A549 (cell line): ENCODE results near the gene ZNF581. TPM values are rescaled to one million over a fixed set of nuclear protein-coding genes. Genes with fewer than 3 reads are reported as not detected.

ENCODE experiments used
- ATAC-seq, 2 experiments: fragments of 200-7000 bp in 1 of 2; fragments of >200 bp in 1 of 2; cut with Nextera tagmentation in 1 of 2; cut with Tn5 transposase in 1 of 2; 3 replicates each; pipeline versions ENCODE4 v1.8.0 to v1.9.1; 2018 to 2020; ENCODE audit warnings: mild to moderate bottlenecking in 1 of 2, moderate library complexity in 1 of 2
- CTCF ChIA-PET: fragments of 300-600 bp; sonication (Branson Sonifier 250); formaldehyde crosslinking; extraction: SDS; loops from one replicate; lab custom pipeline; 2021; ENCODE audit warnings: antibody characterized with exemption, inconsistent platforms; lab: Yijun Ruan, JAX
- POLR2A ChIA-PET: fragments of 350-600 bp; formaldehyde crosslinking; extraction: SDS; loops from one replicate; lab custom pipeline; 2021; ENCODE audit warnings: antibody characterized with exemption, inconsistent platforms; lab: Yijun Ruan, JAX
- DNase-seq, 2 experiments: peaks; one replicate each; pipeline versions ENCODE4 v3.0.0 to v3.0.0-alpha.2; 2011 to 2016; ENCODE audit warnings: low read depth in 1 of 2, low spot score in 1 of 2
- FAIRE-seq: peaks from 2 replicates; lab custom pipeline; 2011; peaks lifted over from hg19 to GRCh38; lab: Jason Lieb, UNC
- H3K27ac ChIP-seq, 2 experiments: fragments of >200 bp; sonication (Bioruptor Twin); formaldehyde crosslinking; 3 replicates each; pipeline ENCODE4 v1.5.1; 2016 to 2017
- H3K4me1 ChIP-seq: fragments of >200 bp; sonication (Bioruptor Twin); formaldehyde crosslinking; 3 replicates; pipeline ENCODE4 v1.6.1; 2016
- H3K4me2 ChIP-seq: fragments of >200 bp; sonication (Bioruptor Twin); formaldehyde crosslinking; 3 replicates; pipeline ENCODE4 v1.6.1; 2016
- H3K4me3 ChIP-seq: fragments of >200 bp; sonication (Bioruptor Twin); formaldehyde crosslinking; 3 replicates; pipeline ENCODE4 v1.5.1; 2016
- H3K9me3 ChIP-seq: fragments of >200 bp; sonication (Bioruptor Twin); formaldehyde crosslinking; 3 replicates; pipeline ENCODE4 v1.6.1; 2016
- CEBPB ChIP-seq, 2 experiments: fragments of >200 bp in 1 of 2; sonication (Bioruptor Twin) in 1 of 2; formaldehyde crosslinking in 1 of 2; IDR thresholded peaks; 2 replicates each; pipeline ENCODE4 v1.6.1; 2012 to 2016
- CHD4 ChIP-seq: fragments of 200-600 bp; sonication (generic); IDR thresholded peaks from 2 replicates; pipeline ENCODE4 v1.6.1; 2016; ENCODE audit warnings: antibody characterized with exemption, mild to moderate bottlenecking, borderline replicate concordance
- EHMT2 ChIP-seq: fragments of 200-600 bp; sonication (generic); IDR thresholded peaks from 2 replicates; pipeline ENCODE4 v1.6.1; 2016; ENCODE audit warnings: antibody characterized with exemption, low read depth, mild to moderate bottlenecking, moderate library complexity
- EP300 ChIP-seq, 2 experiments: fragments of >200 bp; sonication (Bioruptor Twin); formaldehyde crosslinking; IDR thresholded peaks; 2 replicates in 1 of 2; 3 replicates in 1 of 2; pipeline ENCODE4 v1.6.1; 2016 to 2017
- FOSB ChIP-seq: fragments of 250-450 bp; sonication (Bioruptor Pico); IDR thresholded peaks from 2 replicates; pipeline ENCODE4 v1.5.0; 2020; ENCODE audit warnings: mild to moderate bottlenecking, moderate library complexity
- FOSL2 ChIP-seq, 2 experiments: fragments of 450-650 bp in 1 of 2; fragments of >200 bp in 1 of 2; sonication (Bioruptor Twin) in 1 of 2; formaldehyde crosslinking; IDR thresholded peaks; 2 replicates each; pipeline versions ENCODE4 v1.5.0 to v1.6.1; 2016 to 2020; ENCODE audit warnings: mild to moderate bottlenecking in 1 of 2, moderate library complexity in 1 of 2
- GATA3 ChIP-seq: IDR thresholded peaks from 2 replicates; pipeline ENCODE4 v1.6.1; 2012; ENCODE audit warnings: borderline replicate concordance
- HOXA7 ChIP-seq: fragments of 250-450 bp; sonication (Bioruptor Pico); IDR thresholded peaks from 2 replicates; pipeline ENCODE4 v1.5.0; 2020; ENCODE audit warnings: mild to moderate bottlenecking, moderate library complexity
- HOXB13 ChIP-seq: fragments of 250-450 bp; sonication (Bioruptor Pico); IDR thresholded peaks from 2 replicates; pipeline ENCODE4 v1.5.0; 2020; ENCODE audit warnings: low read depth, mild to moderate bottlenecking, moderate library complexity
- HOXB5 ChIP-seq: fragments of 250-450 bp; sonication (Bioruptor Pico); IDR thresholded peaks from 2 replicates; pipeline ENCODE4 v1.5.0; 2020; ENCODE audit warnings: mild to moderate bottlenecking, moderate library complexity
- JUN ChIP-seq, 2 experiments: fragments of >200 bp; sonication (Bioruptor Twin); formaldehyde crosslinking; IDR thresholded peaks; 2 replicates in 1 of 2; 3 replicates in 1 of 2; pipeline ENCODE4 v1.6.1; 2016 to 2017
- JUNB ChIP-seq: fragments of >200 bp; sonication (Bioruptor Twin); formaldehyde crosslinking; IDR thresholded peaks from 2 replicates; pipeline ENCODE4 v1.6.1; 2016
- KDM5A ChIP-seq: fragments of 200-600 bp; sonication (generic); IDR thresholded peaks from 2 replicates; pipeline ENCODE4 v1.6.1; 2016; ENCODE audit warnings: antibody characterized with exemption, mild to moderate bottlenecking
- MAFK ChIP-seq: fragments of 450-650 bp; IDR thresholded peaks from 2 replicates; pipeline ENCODE4 v1.6.1; 2014; ENCODE audit not compliant: partially characterized antibody
- MAX ChIP-seq: IDR thresholded peaks from 2 replicates; pipeline ENCODE4 v1.6.1; 2012
- NR3C1 ChIP-seq: fragments of >200 bp; sonication (Bioruptor Twin); formaldehyde crosslinking; IDR thresholded peaks from 3 replicates; pipeline ENCODE4 v1.6.1; 2017
- PBX3 ChIP-seq: IDR thresholded peaks from 2 replicates; pipeline ENCODE4 v1.6.1; 2012
- PHF8 ChIP-seq: fragments of 200-600 bp; sonication (generic); IDR thresholded peaks from 2 replicates; pipeline ENCODE4 v1.6.1; 2016; ENCODE audit warnings: low read depth, mild to moderate bottlenecking, antibody characterized with exemption, moderate library complexity, borderline replicate concordance
- POLR2A ChIP-seq: IDR thresholded peaks from 2 replicates; pipeline ENCODE4 v1.6.1; 2012; ENCODE audit warnings: mild to moderate bottlenecking, low read length
- POLR2AphosphoS2 ChIP-seq: conservative IDR thresholded peaks from 2 replicates; pipeline ENCODE4 v1.6.1; 2012; ENCODE audit warnings: low read length, improper control_type of control experiment, inconsistent platforms
- RCOR1 ChIP-seq: fragments of 150-350 bp; IDR thresholded peaks from 2 replicates; pipeline ENCODE4 v1.6.1; 2014; ENCODE audit warnings: antibody characterized with exemption, low read length, low read depth
- RFX5 ChIP-seq: fragments of 450-650 bp; IDR thresholded peaks from 2 replicates; pipeline ENCODE4 v1.7.1; 2014; ENCODE audit warnings: antibody characterized with exemption, mild to moderate bottlenecking, moderate library complexity
- TFCP2L1 ChIP-seq: fragments of 250-450 bp; sonication (Bioruptor Pico); IDR thresholded peaks from 2 replicates; pipeline ENCODE4 v1.5.0; 2021; ENCODE audit warnings: mild to moderate bottlenecking
- ZSCAN20 ChIP-seq: fragments of 250-450 bp; sonication (Bioruptor Pico); IDR thresholded peaks from 2 replicates; pipeline ENCODE4 v1.8.0; 2022; ENCODE audit warnings: mild to moderate bottlenecking, moderate library complexity
- WGBS: methylation state at CpG from one replicate; pipeline ENCODE4 v1.1.6; 2017; ENCODE audit errors: missing lambda C conversion rate; 5-methylcytosine and 5-hydroxymethylcytosine counted together
- polyA plus RNA-seq, 4 experiments: library from polyadenylated mRNA; depleted of rRNA in 3 of 4; stranded (reverse); fragments of >200 nt; fragmentation: RNase III in 1 of 4; extraction: RNeasy Plus Mini Kit Qiagen cat#74134 plus additional on column Dnase treatment in 1 of 4; gene quantifications; 2 replicates in 3 of 4; 3 replicates in 1 of 4; pipeline ENCODE4 v1.2.3, GENCODE V29; 2011 to 2017
- TF ChIP-seq, protein P1 (sequence below): fragments of 250-450 bp; sonication (Bioruptor Pico); IDR thresholded peaks from 2 replicates; pipeline ENCODE4 v1.5.0; 2020; ENCODE audit warnings: low read depth, mild to moderate bottlenecking, moderate library complexity
- TF ChIP-seq, protein P2 (sequence below): fragments of >200 bp; sonication (Bioruptor Twin); formaldehyde crosslinking; IDR thresholded peaks from 2 replicates; pipeline ENCODE4 v1.6.1; 2016
- TF ChIP-seq, protein P3 (sequence below): IDR thresholded peaks from 2 replicates; pipeline ENCODE4 v1.6.1; 2012; ENCODE audit warnings: low read depth, borderline replicate concordance
- TF ChIP-seq, protein P4 (sequence below): fragments of 250-450 bp; sonication (Bioruptor Pico); IDR thresholded peaks from 2 replicates; pipeline ENCODE4 v1.5.0; 2021; ENCODE audit warnings: mild to moderate bottlenecking, moderate library complexity, borderline replicate concordance

The ZNF581 gene
- polyA plus RNA-seq, 2 of the 4 experiments (the other 2 are of a cell fraction) = 13.9 to 24.9 TPM

- TF ChIP-seq FOSL2 (IDR thresholded peaks at IDR 0.05) (no peak), FOSL2 (CRISPR knock-in tag; IDR thresholded peaks at IDR 0.05) (no peak), FOSB (CRISPR knock-in tag) (no peak), RCOR1 (no peak), RFX5 (no peak), ZSCAN20 (CRISPR knock-in tag) (no peak), POLR2A (0 out of 2 replicates have a peak, but pooled peaks have one; percentile 9), MAX (peak; percentile 52), HOXB13 (CRISPR knock-in tag) (no peak), EP300 (IDR thresholded peaks at IDR 0.05) (no peak), NR3C1 (no peak), POLR2AphosphoS2 (no peak), PBX3 (peak; percentile 29; the same call in 1 of the 2 replicates), CEBPB (IDR thresholded peaks at IDR 0.05) (no peak), CHD4 (no peak), JUNB (no peak), HOXA7 (CRISPR knock-in tag) (no peak)
- TF ChIP-seq, protein P1, sequence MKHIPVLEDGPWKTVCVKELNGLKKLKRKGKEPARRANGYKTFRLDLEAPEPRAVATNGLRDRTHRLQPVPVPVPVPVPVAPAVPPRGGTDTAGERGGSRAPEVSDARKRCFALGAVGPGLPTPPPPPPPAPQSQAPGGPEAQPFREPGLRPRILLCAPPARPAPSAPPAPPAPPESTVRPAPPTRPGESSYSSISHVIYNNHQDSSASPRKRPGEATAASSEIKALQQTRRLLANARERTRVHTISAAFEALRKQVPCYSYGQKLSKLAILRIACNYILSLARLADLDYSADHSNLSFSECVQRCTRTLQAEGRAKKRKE (CRISPR knock-in tag) = no peak
- TF ChIP-seq, protein P2, sequence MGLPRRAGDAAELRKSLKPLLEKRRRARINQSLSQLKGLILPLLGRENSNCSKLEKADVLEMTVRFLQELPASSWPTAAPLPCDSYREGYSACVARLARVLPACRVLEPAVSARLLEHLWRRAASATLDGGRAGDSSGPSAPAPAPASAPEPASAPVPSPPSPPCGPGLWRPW = no peak
- no peak for FAIRE-seq
- peak in 1 of 2 experiments; percentile 49 for DNase-seq
- peak overlapping the region; percentile 92 to 97 for H3K27ac ChIP-seq
- POLR2A ChIA-PET = no interaction called here
- 80% methylated on average over 35 of the region's 38 CpGs for WGBS
- H3K4me1 ChIP-seq = peaks cover 36% of the 10 kb centered on the region
- CTCF ChIA-PET = interaction anchor here (1.0 to 2.2 kb wide), 7 partner anchors 9 to 31 kb away, joined by 3 to 8 read pairs (median 3); no protein-coding TSS in a partner anchor
- no peak for ATAC-seq
- H3K9me3 ChIP-seq = no peaks in the 10 kb centered on the region
- H3K4me2 ChIP-seq = peak overlapping the region; percentile 100
- peak overlapping the region; percentile 63 for H3K4me3 ChIP-seq
Measured at GRCh38 chr19:55640043-55640576, 3.3 kb upstream of the ZNF581 start.

- Histone ChIP-seq H3K4me2 (peak within 1 kb of the TSS; percentile 100), H3K9me3 (no peaks in the 10 kb centered on the region), H3K4me1 (peaks cover 37% of the 10 kb centered on the region), H3K4me3 (peak within 1 kb of the TSS; percentile 63), H3K27ac (peak within 1 kb of the TSS; percentile 92 to 97)
- 6% methylated on average over 24 of the region's 89 CpGs for whole genome bisulfite sequencing
- peak; percentile 77 to 88 for DNase-seq
- POLR2A ChIA-PET = interaction anchor here (0.6 kb wide), 2 partner anchors 346 to 405 kb away, joined by 3 to 4 read pairs; no protein-coding TSS in a partner anchor
- CTCF ChIA-PET = interaction anchor here (1.0 to 1.9 kb wide), 4 partner anchors 9 to 14 kb away, joined by 3 to 6 read pairs (median 4); no protein-coding TSS in a partner anchor
- FAIRE-seq = no peak
- ATAC-seq = peak; percentile 62 to 67
- peak; percentile 80 for TF ChIP-seq PBX3
- TF ChIP-seq MAX = 0 out of 2 replicates have a peak, but pooled peaks have one; percentile 32
- no peak for TF ChIP-seq HOXB5 (CRISPR knock-in tag)
- TF ChIP-seq KDM5A = 0 out of 2 replicates have a peak, but pooled peaks have one; percentile 5
- TF ChIP-seq FOSB (CRISPR knock-in tag) = no peak
- TF ChIP-seq POLR2AphosphoS2 = no peak
- peak; percentile 59 for TF ChIP-seq PHF8
- TF ChIP-seq, protein P3, sequence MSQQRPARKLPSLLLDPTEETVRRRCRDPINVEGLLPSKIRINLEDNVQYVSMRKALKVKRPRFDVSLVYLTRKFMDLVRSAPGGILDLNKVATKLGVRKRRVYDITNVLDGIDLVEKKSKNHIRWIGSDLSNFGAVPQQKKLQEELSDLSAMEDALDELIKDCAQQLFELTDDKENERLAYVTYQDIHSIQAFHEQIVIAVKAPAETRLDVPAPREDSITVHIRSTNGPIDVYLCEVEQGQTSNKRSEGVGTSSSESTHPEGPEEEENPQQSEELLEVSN = 0 out of 2 replicates have a peak, but pooled peaks have one; percentile 40
- no peak for TF ChIP-seq TFCP2L1 (CRISPR knock-in tag)
- no peak for TF ChIP-seq RCOR1
- TF ChIP-seq JUN (IDR thresholded peaks at IDR 0.05) = peak; percentile 79 to 99
- no peak for TF ChIP-seq MAFK
- peak; percentile 47 for TF ChIP-seq POLR2A
- TF ChIP-seq, protein P4, sequence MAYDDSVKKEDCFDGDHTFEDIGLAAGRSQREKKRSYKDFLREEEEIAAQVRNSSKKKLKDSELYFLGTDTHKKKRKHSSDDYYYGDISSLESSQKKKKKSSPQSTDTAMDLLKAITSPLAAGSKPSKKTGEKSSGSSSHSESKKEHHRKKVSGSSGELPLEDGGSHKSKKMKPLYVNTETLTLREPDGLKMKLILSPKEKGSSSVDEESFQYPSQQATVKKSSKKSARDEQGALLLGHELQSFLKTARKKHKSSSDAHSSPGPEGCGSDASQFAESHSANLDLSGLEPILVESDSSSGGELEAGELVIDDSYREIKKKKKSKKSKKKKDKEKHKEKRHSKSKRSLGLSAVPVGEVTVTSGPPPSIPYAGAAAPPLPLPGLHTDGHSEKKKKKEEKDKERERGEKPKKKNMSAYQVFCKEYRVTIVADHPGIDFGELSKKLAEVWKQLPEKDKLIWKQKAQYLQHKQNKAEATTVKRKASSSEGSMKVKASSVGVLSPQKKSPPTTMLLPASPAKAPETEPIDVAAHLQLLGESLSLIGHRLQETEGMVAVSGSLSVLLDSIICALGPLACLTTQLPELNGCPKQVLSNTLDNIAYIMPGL (CRISPR knock-in tag) = no peak
- TF ChIP-seq EHMT2 = no peak
- peak; percentile 45 for TF ChIP-seq GATA3
Measured at GRCh38 chr19:55640577-55641425, 2.6 kb upstream of the ZNF581 start, which contains the start of gene ZNF580. TSS of gene ZNF580 (plus strand) at chr19:55641002. CDS start at chr19:55642509, 1,507 bp downstream.
